Measurements from ENCODE around the gene ASIC4. TPM values are rescaled to one million over a fixed set of nuclear protein-coding genes. Genes with fewer than 3 reads are reported as not detected.

ASIC4 gene
- total RNA-seq, 1 donor from 2014 or later = not detected

- Histone ChIP-seq H3K4me3 (ENCODE audit: low read depth, low read length) (no peak overlapping the region), H3K27me3 (ENCODE audit: control insufficient read depth, insufficient read depth, low read length) (peaks cover 30% of the 10 kb centered on the region), H3K36me3 (ENCODE audit: control insufficient read depth, insufficient read depth, low read length) (no peaks in the 10 kb centered on the region)
- TF ChIP-seq, protein P1, sequence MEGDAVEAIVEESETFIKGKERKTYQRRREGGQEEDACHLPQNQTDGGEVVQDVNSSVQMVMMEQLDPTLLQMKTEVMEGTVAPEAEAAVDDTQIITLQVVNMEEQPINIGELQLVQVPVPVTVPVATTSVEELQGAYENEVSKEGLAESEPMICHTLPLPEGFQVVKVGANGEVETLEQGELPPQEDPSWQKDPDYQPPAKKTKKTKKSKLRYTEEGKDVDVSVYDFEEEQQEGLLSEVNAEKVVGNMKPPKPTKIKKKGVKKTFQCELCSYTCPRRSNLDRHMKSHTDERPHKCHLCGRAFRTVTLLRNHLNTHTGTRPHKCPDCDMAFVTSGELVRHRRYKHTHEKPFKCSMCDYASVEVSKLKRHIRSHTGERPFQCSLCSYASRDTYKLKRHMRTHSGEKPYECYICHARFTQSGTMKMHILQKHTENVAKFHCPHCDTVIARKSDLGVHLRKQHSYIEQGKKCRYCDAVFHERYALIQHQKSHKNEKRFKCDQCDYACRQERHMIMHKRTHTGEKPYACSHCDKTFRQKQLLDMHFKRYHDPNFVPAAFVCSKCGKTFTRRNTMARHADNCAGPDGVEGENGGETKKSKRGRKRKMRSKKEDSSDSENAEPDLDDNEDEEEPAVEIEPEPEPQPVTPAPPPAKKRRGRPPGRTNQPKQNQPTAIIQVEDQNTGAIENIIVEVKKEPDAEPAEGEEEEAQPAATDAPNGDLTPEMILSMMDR (IDR thresholded peaks at IDR 0.05; ENCODE audit: insufficient read depth, low read length, poor library complexity, severe bottlenecking) = peak; percentile 97
- no peak for DNase-seq (ENCODE audit: low read depth)
These were observed 7.0 kb downstream of the ASIC4 start for GRCh38 chr2:219521066-219521880.

GRCh38 chr2:219522111-219523030 is 8.1 kb downstream of the ASIC4 start:
- H3K27me3 ChIP-seq (ENCODE audit: control insufficient read depth, insufficient read depth, low read length) = peaks cover 31% of the 10 kb centered on the region
- TF ChIP-seq, protein P1 (IDR thresholded peaks at IDR 0.05; ENCODE audit: insufficient read depth, low read length, poor library complexity, severe bottlenecking) = no peak
- peak overlapping the region; percentile 2 for H3K4me3 ChIP-seq (ENCODE audit: low read depth, low read length)
- no peaks in the 10 kb centered on the region for H3K36me3 ChIP-seq (ENCODE audit: control insufficient read depth, insufficient read depth, low read length)
- DNase-seq (ENCODE audit: low read depth) = peak; percentile 32

- TF ChIP-seq, protein P1 (IDR thresholded peaks at IDR 0.05; ENCODE audit: insufficient read depth, low read length, poor library complexity, severe bottlenecking) = peak; percentile 16
- peaks cover 28% of the 10 kb centered on the region for H3K27me3 ChIP-seq (ENCODE audit: control insufficient read depth, insufficient read depth, low read length)
- no peak overlapping the region for H3K4me3 ChIP-seq (ENCODE audit: low read depth, low read length)
These were observed 8.9 kb downstream of the ASIC4 start for GRCh38 chr2:219523031-219523671.

GRCh38 chr2:219524817-219525216 is 10.5 kb downstream of the ASIC4 start:
- TF ChIP-seq, protein P1 (IDR thresholded peaks at IDR 0.05; ENCODE audit: insufficient read depth, low read length, poor library complexity, severe bottlenecking) = no peak
- no peak for DNase-seq (ENCODE audit: low read depth)
- H3K27me3 ChIP-seq (ENCODE audit: control insufficient read depth, insufficient read depth, low read length) = peaks cover 37% of the 10 kb centered on the region
- no peaks in the 10 kb centered on the region for H3K36me3 ChIP-seq (ENCODE audit: control insufficient read depth, insufficient read depth, low read length)
- H3K4me3 ChIP-seq (ENCODE audit: low read depth, low read length) = no peak overlapping the region

More at GRCh38 chr2:219523031-219523671, 8.9 kb downstream of the ASIC4 start:
- no peaks in the 10 kb centered on the region for H3K36me3 ChIP-seq (ENCODE audit: control insufficient read depth, insufficient read depth, low read length)
- DNase-seq (ENCODE audit: low read depth) = no peak

DNA sequence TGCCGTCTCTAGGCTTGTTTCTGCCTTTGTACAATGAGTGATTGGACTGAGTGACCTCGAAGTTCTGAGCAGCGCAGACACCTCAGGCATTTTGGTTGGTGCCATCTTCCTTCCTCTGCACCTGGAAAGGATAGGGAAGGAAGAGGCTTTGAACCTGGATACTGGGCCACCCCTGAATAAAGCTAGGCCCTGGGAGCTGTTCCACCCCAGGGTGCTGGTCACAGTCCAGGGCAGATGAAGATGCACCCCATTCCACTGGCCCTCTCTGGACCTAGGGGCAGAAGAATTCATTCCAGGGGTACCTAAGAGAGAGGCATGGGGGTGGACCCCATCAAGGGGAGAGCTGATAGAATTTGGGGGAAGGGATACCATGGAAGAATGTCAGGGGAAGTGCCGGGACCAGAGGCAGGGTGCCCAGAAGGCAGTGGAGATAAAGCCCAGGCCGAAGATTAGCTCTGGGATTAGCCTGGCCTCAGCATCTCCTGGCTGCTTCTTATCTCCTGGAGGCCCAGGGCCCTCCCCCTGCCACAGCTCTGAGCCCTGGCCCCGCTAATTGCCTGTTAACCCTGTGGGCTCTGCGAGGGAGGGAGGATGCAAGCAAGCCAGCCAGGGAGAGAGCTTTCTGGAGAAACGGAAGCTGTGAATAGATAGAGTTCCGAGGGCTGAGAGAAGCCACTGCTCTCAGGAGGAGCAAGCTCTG is 11.4 kb downstream of the ASIC4 start:
- DNase-seq (ENCODE audit: low read depth) = no peak
- H3K4me3 ChIP-seq (ENCODE audit: low read depth, low read length) = no peak overlapping the region
- H3K27me3 ChIP-seq (ENCODE audit: control insufficient read depth, insufficient read depth, low read length) = peaks cover 39% of the 10 kb centered on the region
- TF ChIP-seq, protein P1 (IDR thresholded peaks at IDR 0.05; ENCODE audit: insufficient read depth, low read length, poor library complexity, severe bottlenecking) = no peak
- H3K36me3 ChIP-seq (ENCODE audit: control insufficient read depth, insufficient read depth, low read length) = no peaks in the 10 kb centered on the region

Measured in kidney epithelial cell (primary cell).